ENCODE results near the gene TENT4B. TPM values are rescaled to one million over a fixed set of nuclear protein-coding genes. Genes with fewer than 3 reads are reported as not detected.
A peak's percentile ranks its signal among the peaks of the same experiment; 100 is the strongest.

TENT4B gene
- total RNA-seq (ENCODE audit: unreplicated experiment) = 7.1 TPM
- long read RNA-seq, partial matches to known transcripts = 1 of 2 reads
- long read RNA-seq, other reads (novel, unspliced or antisense) = 1 of 2 reads

DNA sequence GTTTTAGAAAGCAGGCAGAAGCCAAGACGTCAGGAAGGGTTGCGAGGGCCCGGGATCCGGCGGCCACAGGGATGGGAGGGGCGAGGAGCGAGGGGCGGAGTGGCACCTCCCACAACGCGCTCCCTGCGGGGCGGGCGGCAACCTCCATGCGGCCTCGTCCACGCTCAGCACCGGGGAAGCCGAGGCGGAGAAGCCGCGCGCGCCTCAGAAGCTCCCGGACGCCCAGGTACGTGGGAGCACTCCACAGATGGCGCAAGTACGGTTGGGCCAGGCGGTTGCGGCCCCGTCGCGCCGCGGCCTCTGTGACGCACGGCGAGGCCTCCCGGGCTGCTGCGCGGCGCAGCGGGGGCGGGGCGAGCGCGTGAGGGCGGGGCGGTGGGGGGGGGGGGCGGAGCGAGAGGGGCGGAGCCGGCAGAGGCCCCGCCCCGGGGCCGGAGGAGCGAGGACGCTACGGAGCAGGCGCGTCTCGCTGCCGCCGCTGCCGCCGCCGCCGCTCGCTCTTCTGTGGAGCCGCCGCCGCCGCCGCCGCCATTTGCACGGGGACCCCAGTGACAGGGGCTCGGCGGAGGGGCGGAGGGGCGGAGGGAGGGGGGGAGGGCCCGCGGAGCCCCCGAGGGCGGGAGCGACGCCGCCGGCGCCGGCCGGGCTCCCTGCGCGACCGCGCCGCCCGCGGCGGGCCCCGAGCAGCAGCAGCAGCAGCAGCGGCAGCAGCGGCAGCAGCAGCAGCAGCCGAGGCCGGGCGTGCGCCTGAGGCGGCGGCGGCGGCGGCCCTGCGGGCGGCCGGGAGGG, at the start of gene TENT4B:
TENT4B (plus strand) TSS at position 500 of the 789 bp plus-strand sequence. CDS start 316 bp downstream, outside the sequence.
- TF ChIP-seq, protein P1, sequence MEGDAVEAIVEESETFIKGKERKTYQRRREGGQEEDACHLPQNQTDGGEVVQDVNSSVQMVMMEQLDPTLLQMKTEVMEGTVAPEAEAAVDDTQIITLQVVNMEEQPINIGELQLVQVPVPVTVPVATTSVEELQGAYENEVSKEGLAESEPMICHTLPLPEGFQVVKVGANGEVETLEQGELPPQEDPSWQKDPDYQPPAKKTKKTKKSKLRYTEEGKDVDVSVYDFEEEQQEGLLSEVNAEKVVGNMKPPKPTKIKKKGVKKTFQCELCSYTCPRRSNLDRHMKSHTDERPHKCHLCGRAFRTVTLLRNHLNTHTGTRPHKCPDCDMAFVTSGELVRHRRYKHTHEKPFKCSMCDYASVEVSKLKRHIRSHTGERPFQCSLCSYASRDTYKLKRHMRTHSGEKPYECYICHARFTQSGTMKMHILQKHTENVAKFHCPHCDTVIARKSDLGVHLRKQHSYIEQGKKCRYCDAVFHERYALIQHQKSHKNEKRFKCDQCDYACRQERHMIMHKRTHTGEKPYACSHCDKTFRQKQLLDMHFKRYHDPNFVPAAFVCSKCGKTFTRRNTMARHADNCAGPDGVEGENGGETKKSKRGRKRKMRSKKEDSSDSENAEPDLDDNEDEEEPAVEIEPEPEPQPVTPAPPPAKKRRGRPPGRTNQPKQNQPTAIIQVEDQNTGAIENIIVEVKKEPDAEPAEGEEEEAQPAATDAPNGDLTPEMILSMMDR (IDR thresholded peaks at IDR 0.05; ENCODE audit: unreplicated experiment) = no peak
- Mint-ChIP-seq H3K4me3 (ENCODE audit: unreplicated experiment) (peak within 1 kb of the TSS; percentile 94), H3K4me1 (ENCODE audit: unreplicated experiment) (peaks cover 21% of the 10 kb centered on the region), H3K27ac (ENCODE audit: unreplicated experiment) (peak within 1 kb of the TSS; percentile 86), H3K9me3 (ENCODE audit: unreplicated experiment) (no peaks in the 10 kb centered on the region), H3K36me3 (ENCODE audit: low read depth, unreplicated experiment) (no peaks in the 10 kb centered on the region), H3K27me3 (ENCODE audit: unreplicated experiment) (peaks cover 10% of the 10 kb centered on the region)
- peak; percentile 82 for DNase-seq (ENCODE audit: low spot score)

DNA sequence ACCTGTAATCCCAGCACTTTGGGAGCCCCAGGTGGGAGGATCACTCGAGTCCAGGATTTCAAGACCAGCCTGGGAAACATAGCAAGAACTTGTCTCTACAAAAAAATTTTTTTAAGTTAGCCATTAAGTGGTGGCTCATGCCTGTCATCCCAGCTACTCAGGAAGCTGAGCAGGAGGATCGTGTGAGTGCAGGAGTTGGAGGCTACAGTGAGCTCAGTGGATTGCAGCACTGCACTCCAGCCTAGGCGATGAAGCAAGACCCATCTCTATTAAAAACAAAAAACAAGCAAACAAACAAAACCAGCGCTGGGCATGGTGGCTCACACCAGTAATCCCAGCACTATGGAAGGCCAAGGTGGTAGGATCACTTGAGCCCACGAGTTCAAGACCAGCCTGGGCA, 49.3 kb upstream of the TENT4B start:
- Mint-ChIP-seq H3K4me3 (ENCODE audit: unreplicated experiment) (no peak overlapping the region), H3K27me3 (ENCODE audit: unreplicated experiment) (no peaks in the 10 kb centered on the region), H3K27ac (ENCODE audit: unreplicated experiment) (no peak overlapping the region), H3K4me1 (ENCODE audit: unreplicated experiment) (no peaks in the 10 kb centered on the region), H3K9me3 (ENCODE audit: unreplicated experiment) (no peaks in the 10 kb centered on the region), H3K36me3 (ENCODE audit: low read depth, unreplicated experiment) (peaks cover 9% of the 10 kb centered on the region)
- TF ChIP-seq, protein P1 (IDR thresholded peaks at IDR 0.05; ENCODE audit: unreplicated experiment) = no peak
- no peak for DNase-seq (ENCODE audit: low spot score)

DNA sequence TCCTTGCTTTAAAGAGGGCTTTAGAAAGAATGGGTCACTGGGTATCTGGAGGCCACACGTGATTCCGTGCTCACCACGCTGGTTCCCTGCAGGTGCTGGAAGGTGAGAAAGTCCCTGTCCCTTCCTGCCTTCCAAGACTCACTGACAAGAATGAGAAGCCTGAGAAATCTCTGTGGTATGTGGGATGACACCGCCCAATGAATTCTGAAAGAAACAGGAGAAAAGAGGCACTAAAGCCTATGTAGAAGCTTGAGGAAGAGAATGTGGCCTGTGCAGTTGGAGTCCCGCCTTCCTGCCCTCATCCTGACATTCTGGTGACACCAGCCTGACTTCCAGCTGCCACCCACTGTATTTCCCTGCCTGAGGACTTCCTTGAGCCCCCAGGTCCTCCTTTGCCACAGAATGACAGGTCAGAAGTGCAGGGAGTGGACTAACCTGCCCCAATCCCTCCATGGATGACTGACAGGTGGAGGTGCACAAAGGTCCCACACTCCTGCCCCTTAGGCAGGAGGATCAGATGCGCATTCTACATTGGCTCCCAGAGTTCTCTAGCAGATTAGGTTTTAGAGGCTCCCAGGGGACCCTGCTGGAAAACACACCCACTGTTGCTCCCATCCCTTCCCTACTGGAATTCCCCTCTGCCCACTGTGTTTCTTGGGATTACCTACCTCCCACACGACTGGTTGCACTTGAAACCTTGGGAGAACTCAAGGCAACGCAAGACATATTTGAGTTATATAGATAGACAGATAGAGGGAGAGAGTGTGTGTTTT, 38.6 kb upstream of the TENT4B start:
- DNase-seq (ENCODE audit: low spot score) = no peak
- no peak overlapping the region for H3K27ac Mint-ChIP-seq (ENCODE audit: unreplicated experiment)
- H3K36me3 Mint-ChIP-seq (ENCODE audit: low read depth, unreplicated experiment) = no peaks in the 10 kb centered on the region
- TF ChIP-seq, protein P1 (IDR thresholded peaks at IDR 0.05; ENCODE audit: unreplicated experiment) = no peak
- peaks cover 1% of the 10 kb centered on the region for H3K27me3 Mint-ChIP-seq (ENCODE audit: unreplicated experiment)
- no peaks in the 10 kb centered on the region for H3K9me3 Mint-ChIP-seq (ENCODE audit: unreplicated experiment)
- H3K4me1 Mint-ChIP-seq (ENCODE audit: unreplicated experiment) = no peaks in the 10 kb centered on the region
- H3K4me3 Mint-ChIP-seq (ENCODE audit: unreplicated experiment) = no peak overlapping the region

GRCh38 chr16:50120711-50121110, 32.4 kb upstream of the TENT4B start:
- no peaks in the 10 kb centered on the region for H3K4me1 Mint-ChIP-seq (ENCODE audit: unreplicated experiment)
- H3K9me3 Mint-ChIP-seq (ENCODE audit: unreplicated experiment) = no peaks in the 10 kb centered on the region
- DNase-seq (ENCODE audit: low spot score) = no peak
- H3K27ac Mint-ChIP-seq (ENCODE audit: unreplicated experiment) = no peak overlapping the region
- no peaks in the 10 kb centered on the region for H3K36me3 Mint-ChIP-seq (ENCODE audit: low read depth, unreplicated experiment)
- TF ChIP-seq, protein P1 (IDR thresholded peaks at IDR 0.05; ENCODE audit: unreplicated experiment) = no peak
- H3K4me3 Mint-ChIP-seq (ENCODE audit: unreplicated experiment) = no peak overlapping the region
- peaks cover 3% of the 10 kb centered on the region for H3K27me3 Mint-ChIP-seq (ENCODE audit: unreplicated experiment)

Measured in endothelial cell (in vitro differentiated cells).